Fibroblast of lung (primary cell): ENCODE measurements around the gene BTBD8. TPM values are rescaled to one million over a fixed set of nuclear protein-coding genes. Genes with fewer than 3 reads are reported as not detected.

Experiments
- DNase-seq, 2 donors: peaks; one replicate each; pipeline versions ENCODE4 v3.0.0 to v3.0.0-alpha.2; 2010; ENCODE audit warnings: low read depth in 2 of 2
- H2AFZ ChIP-seq: 2 replicates; pipeline ENCODE4 v1.5.1; 2012; ENCODE audit warnings: low read length, control low read depth, inconsistent platforms
- H3K27ac ChIP-seq: 2 replicates; pipeline ENCODE4 v1.5.1; 2011; ENCODE audit warnings: low read length, control low read depth; ENCODE audit not compliant: insufficient read depth
- H3K27me3 ChIP-seq: 2 replicates; pipeline ENCODE4 v1.5.1; 2011; ENCODE audit warnings: mild to moderate bottlenecking, low read length; ENCODE audit not compliant: control insufficient read depth, insufficient read depth
- H3K36me3 ChIP-seq: 2 replicates; pipeline ENCODE4 v1.5.1; 2011; ENCODE audit warnings: low read length; ENCODE audit not compliant: control insufficient read depth, insufficient read depth
- H3K4me1 ChIP-seq: 2 replicates; pipeline ENCODE4 v1.5.1; 2011; ENCODE audit warnings: low read length; ENCODE audit not compliant: control insufficient read depth, insufficient read depth; ENCODE audit errors: extremely low read depth
- H3K4me2 ChIP-seq: 2 replicates; pipeline ENCODE4 v1.5.1; 2011; ENCODE audit warnings: low read length, control low read depth; ENCODE audit not compliant: insufficient read depth; ENCODE audit errors: extremely low read depth
- H3K4me3 ChIP-seq, 4 experiments: fragments of 200-600 bp in 1 of 4; sonication (generic) in 1 of 4; replicated peaks in 1 of 4; 2 replicates each; pipeline ENCODE4 v1.5.1; 2011 to 2016; ENCODE audit warnings: low read length in 4 of 4, low read depth in 3 of 4, mild to moderate bottlenecking in 3 of 4, control low read depth in 2 of 4, inconsistent platforms in 1 of 4, mixed read lengths in 1 of 4; ENCODE audit not compliant: insufficient read depth in 1 of 4; ENCODE audit errors: control extremely low read depth in 1 of 4
- H3K79me2 ChIP-seq: 2 replicates; pipeline ENCODE4 v1.5.1; 2012; ENCODE audit warnings: mild to moderate bottlenecking, low read length, inconsistent platforms; ENCODE audit not compliant: control insufficient read depth, insufficient read depth
- H3K9ac ChIP-seq: 2 replicates; pipeline ENCODE4 v1.5.1; 2011; ENCODE audit warnings: mild to moderate bottlenecking, low read length, control low read depth; ENCODE audit not compliant: insufficient read depth
- H3K9me3 ChIP-seq: 2 replicates; pipeline ENCODE4 v1.5.1; 2012; ENCODE audit warnings: low read depth, low read length; ENCODE audit not compliant: control insufficient read depth, insufficient read depth
- H4K20me1 ChIP-seq: 2 replicates; pipeline ENCODE4 v1.5.1; 2011; ENCODE audit warnings: low read length; ENCODE audit not compliant: control insufficient read depth, insufficient read depth; ENCODE audit errors: extremely low read depth
- EZH2 ChIP-seq: IDR thresholded peaks from 2 replicates; pipeline ENCODE4 v1.5.1; 2012; ENCODE audit warnings: low read length, control low read depth, mild to moderate bottlenecking; ENCODE audit errors: missing control alignments
- polyA plus RNA-seq, 2 donors: library from polyadenylated mRNA; depleted of rRNA in 1 of 2; stranded (reverse) in 1 of 2; unstranded in 1 of 2; fragments of >200 nt; gene quantifications; 2 replicates each; pipeline ENCODE4 v1.2.1, GENCODE V29; 2011 to 2012; ENCODE audit warnings: missing spikeins in 1 of 2
- total RNA-seq: library from RNA; depleted of rRNA; stranded (reverse); fragments of >200 nt; gene quantifications from 2 replicates; pipeline ENCODE4 v1.2.1, GENCODE V29; 2014
- TF ChIP-seq, protein P1 (sequence below), 2 donors: IDR thresholded peaks in 1 of 2; conservative IDR thresholded peaks in 1 of 2; 1 replicate in 1 of 2; 2 replicates in 1 of 2; pipeline ENCODE4 v1.5.1; 2011 to 2012; ENCODE audit warnings: low read length in 2 of 2, control low read depth in 1 of 2, inconsistent platforms in 1 of 2, low read depth in 1 of 2, mild to moderate bottlenecking in 1 of 2

BTBD8 gene
- total and polyA plus RNA-seq, 2 donors (not counting 1 experiment from before 2014, with no cell fraction given): 2.2 to 10.6 TPM

DNA sequence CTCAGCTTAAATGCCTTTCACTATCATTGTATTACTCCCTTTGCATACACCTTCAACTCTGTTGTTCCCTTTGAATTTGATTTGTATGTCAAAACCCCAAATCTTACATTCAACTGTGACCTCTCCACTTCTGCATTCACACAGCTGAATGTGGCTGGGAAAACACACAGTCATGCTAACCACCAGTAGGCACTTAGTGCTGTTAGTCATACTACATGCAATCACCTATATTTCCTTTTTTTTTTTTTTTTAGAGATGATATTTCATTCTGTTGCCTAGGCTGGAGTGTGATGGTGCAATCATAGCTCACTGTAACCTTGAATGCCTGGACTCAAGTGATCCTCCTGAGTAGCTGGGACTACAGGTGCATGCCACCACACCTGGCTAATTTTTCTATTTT is 16.2 kb downstream of the BTBD8 start:
- H4K20me1 ChIP-seq: no peaks in the 10 kb centered on the region
- H2AFZ ChIP-seq: no peak overlapping the region
- TF ChIP-seq, protein P1, sequence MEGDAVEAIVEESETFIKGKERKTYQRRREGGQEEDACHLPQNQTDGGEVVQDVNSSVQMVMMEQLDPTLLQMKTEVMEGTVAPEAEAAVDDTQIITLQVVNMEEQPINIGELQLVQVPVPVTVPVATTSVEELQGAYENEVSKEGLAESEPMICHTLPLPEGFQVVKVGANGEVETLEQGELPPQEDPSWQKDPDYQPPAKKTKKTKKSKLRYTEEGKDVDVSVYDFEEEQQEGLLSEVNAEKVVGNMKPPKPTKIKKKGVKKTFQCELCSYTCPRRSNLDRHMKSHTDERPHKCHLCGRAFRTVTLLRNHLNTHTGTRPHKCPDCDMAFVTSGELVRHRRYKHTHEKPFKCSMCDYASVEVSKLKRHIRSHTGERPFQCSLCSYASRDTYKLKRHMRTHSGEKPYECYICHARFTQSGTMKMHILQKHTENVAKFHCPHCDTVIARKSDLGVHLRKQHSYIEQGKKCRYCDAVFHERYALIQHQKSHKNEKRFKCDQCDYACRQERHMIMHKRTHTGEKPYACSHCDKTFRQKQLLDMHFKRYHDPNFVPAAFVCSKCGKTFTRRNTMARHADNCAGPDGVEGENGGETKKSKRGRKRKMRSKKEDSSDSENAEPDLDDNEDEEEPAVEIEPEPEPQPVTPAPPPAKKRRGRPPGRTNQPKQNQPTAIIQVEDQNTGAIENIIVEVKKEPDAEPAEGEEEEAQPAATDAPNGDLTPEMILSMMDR (conservative IDR thresholded peaks at IDR 0.05 in 1 of 2, IDR thresholded peaks at IDR 0.05 in 1 of 2; ENCODE audit: low read depth in 1 of 2, low read length in 2 of 2): no peak
- no peak for TF ChIP-seq EZH2
- no peaks in the 10 kb centered on the region for H3K4me1 ChIP-seq
- DNase-seq: peak in 1 of 2 donors; percentile 11
- H3K27ac ChIP-seq: no peak overlapping the region
- no peaks in the 10 kb centered on the region for H3K9me3 ChIP-seq
- H3K4me3 ChIP-seq: no peak overlapping the region
- no peak overlapping the region for H3K9ac ChIP-seq
- H3K4me2 ChIP-seq: no peak overlapping the region
- H3K79me2 ChIP-seq: no peaks in the 10 kb centered on the region
- H3K36me3 ChIP-seq: no peaks in the 10 kb centered on the region
- no peaks in the 10 kb centered on the region for H3K27me3 ChIP-seq

DNA sequence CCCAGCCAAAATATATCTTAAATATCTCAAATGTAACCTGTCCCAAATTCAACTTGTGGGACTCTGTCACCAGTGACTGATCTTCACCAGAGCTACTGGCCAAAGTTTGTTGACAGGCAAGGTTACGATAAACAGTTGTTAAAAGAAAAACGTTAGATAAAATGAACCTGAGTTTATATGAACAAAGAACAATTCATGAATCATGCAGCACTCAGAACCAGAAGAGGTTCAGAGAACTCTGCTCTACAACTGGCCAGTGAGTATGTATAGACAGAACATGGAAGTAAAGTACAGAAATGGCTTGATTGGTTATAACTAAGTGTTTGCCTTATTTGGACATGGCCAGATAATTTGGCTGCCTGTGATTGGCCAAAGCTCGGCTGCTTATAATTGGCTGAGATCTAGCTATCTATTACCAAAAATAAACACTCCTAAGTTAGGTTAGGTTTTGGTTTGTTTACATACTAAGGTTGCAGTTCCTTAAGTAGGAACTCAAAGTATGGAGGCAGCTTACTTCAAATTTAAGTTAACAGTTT is 25.5 kb downstream of the BTBD8 start:
- Histone ChIP-seq H3K4me2 (no peak overlapping the region), H3K79me2 (no peaks in the 10 kb centered on the region), H3K4me1 (no peaks in the 10 kb centered on the region), H3K4me3 (no peak overlapping the region), H3K27ac (no peak overlapping the region), H3K36me3 (no peaks in the 10 kb centered on the region), H3K9ac (no peak overlapping the region), H2AFZ (no peak overlapping the region), H4K20me1 (no peaks in the 10 kb centered on the region), H3K27me3 (no peaks in the 10 kb centered on the region), H3K9me3 (no peaks in the 10 kb centered on the region)
- TF ChIP-seq, protein P1 (conservative IDR thresholded peaks at IDR 0.05 in 1 of 2, IDR thresholded peaks at IDR 0.05 in 1 of 2; ENCODE audit: low read depth in 1 of 2, low read length in 2 of 2): no peak
- no peak for TF ChIP-seq EZH2
- DNase-seq: no peak

DNA sequence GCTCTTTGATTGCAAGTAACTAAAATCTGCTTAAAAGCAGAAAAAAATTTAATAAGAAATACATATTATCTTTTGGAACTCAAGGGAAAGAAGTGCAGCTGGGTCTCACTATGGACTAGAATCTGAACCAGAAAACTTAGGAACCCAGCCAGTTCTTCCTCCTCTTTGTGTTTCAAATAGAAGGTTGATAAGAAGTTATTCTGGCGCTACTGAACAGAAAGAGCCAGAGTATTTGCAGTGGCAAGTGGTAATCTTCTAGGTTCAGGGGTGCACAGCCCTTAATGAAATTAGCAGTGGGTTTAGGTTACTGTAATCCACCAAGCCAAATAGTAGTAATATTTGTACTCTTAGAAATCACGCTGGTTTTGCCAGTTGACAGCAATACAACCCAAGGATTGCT is 28.5 kb downstream of the BTBD8 start:
- TF ChIP-seq, protein P1 (conservative IDR thresholded peaks at IDR 0.05 in 1 of 2, IDR thresholded peaks at IDR 0.05 in 1 of 2; ENCODE audit: low read depth in 1 of 2, low read length in 2 of 2): no peak
- TF ChIP-seq EZH2: no peak
- no peak overlapping the region for H2AFZ ChIP-seq
- no peaks in the 10 kb centered on the region for H4K20me1 ChIP-seq
- no peak overlapping the region for H3K27ac ChIP-seq
- no peaks in the 10 kb centered on the region for H3K36me3 ChIP-seq
- no peak for DNase-seq
- no peaks in the 10 kb centered on the region for H3K27me3 ChIP-seq
- no peaks in the 10 kb centered on the region for H3K9me3 ChIP-seq
- no peak overlapping the region for H3K4me3 ChIP-seq
- H3K4me2 ChIP-seq: no peak overlapping the region
- H3K9ac ChIP-seq: no peak overlapping the region
- no peaks in the 10 kb centered on the region for H3K4me1 ChIP-seq
- no peaks in the 10 kb centered on the region for H3K79me2 ChIP-seq
